GM12878 (cell line): ENCODE measurements around the gene MAPK13. TPM values are rescaled to one million over a fixed set of nuclear protein-coding genes. Genes with fewer than 3 reads are reported as not detected.

ENCODE experiments used
- ATAC-seq: fragments of 200-7000 bp; cut with Tn5 transposase; 3 replicates; pipeline ENCODE4 v1.9.1; 2020; ENCODE audit warnings: mild to moderate bottlenecking, moderate library complexity
- BruUV-seq: library from RNA; stranded (reverse); fragments of 400-500 nt; replicated peaks from 2 replicates; lab custom pipeline; 2021; lab: Mats Ljungman, UMichigan
- CTCF ChIA-PET: fragments of 300-600 bp; sonication (Branson Sonifier 250); formaldehyde crosslinking; extraction: SDS; loops from one replicate; lab custom pipeline; 2021; ENCODE audit warnings: inconsistent platforms; lab: Yijun Ruan, JAX
- POLR2A ChIA-PET: fragments of 350-600 bp; formaldehyde crosslinking; extraction: SDS; loops from one replicate; lab custom pipeline; 2021; ENCODE audit warnings: inconsistent platforms; lab: Charles Lee
- RAD21 ChIA-PET: fragments of 300-600 bp; sonication (Branson Sonifier 250); formaldehyde crosslinking; loops from one replicate; lab custom pipeline; 2023; ENCODE audit warnings: antibody characterized with exemption; ENCODE audit not compliant: unreplicated experiment; lab: Charles Lee
- SMC1A ChIA-PET: fragments of 300-600 bp; sonication (Branson Sonifier 250); formaldehyde crosslinking; loops from one replicate; lab custom pipeline; 2023; ENCODE audit not compliant: unreplicated experiment, uncharacterized antibody; lab: Charles Lee
- DNase-seq: peaks from one replicate; pipeline ENCODE4 v3.0.0-alpha.2; 2011; ENCODE audit warnings: low read depth, low spot score
- FAIRE-seq: peaks from 3 replicates; lab custom pipeline; 2011; peaks lifted over from hg19 to GRCh38; lab: Jason Lieb, UNC
- H2AFZ ChIP-seq: 2 replicates; pipeline ENCODE4 v1.6.0; 2011; ENCODE audit warnings: low read depth, low read length, control low read depth; ENCODE audit not compliant: control insufficient read depth
- H3K27ac ChIP-seq: 2 replicates; pipeline ENCODE4 v1.5.1; 2011; ENCODE audit warnings: control low read depth; ENCODE audit not compliant: control insufficient read depth, insufficient read depth
- H3K27me3 ChIP-seq, 2 experiments: replicated peaks in 1 of 2; 2 replicates each; pipeline versions ENCODE4 v1.6.0 to v1.6.1; 2011; ENCODE audit warnings: low read length in 1 of 2; ENCODE audit not compliant: control insufficient read depth in 2 of 2, insufficient read depth in 2 of 2
- H3K36me3 ChIP-seq, 2 experiments: 2 replicates each; pipeline ENCODE4 v1.5.1; 2011; ENCODE audit warnings: low read length in 1 of 2; ENCODE audit not compliant: control insufficient read depth in 2 of 2, insufficient read depth in 2 of 2
- H3K4me1 ChIP-seq: 2 replicates; pipeline ENCODE4 v1.6.1; 2011; ENCODE audit warnings: mild to moderate bottlenecking, low read length, moderate library complexity, mixed read lengths; ENCODE audit not compliant: control insufficient read depth, insufficient read depth
- H3K4me2 ChIP-seq: 2 replicates; pipeline ENCODE4 v1.6.0; 2011; ENCODE audit warnings: control low read depth; ENCODE audit not compliant: control insufficient read depth, insufficient read depth
- H3K4me3 ChIP-seq: fragments of 200-600 bp; sonication (generic); 2 replicates; pipeline ENCODE4 v1.5.1; 2016
- H3K79me2 ChIP-seq: 2 replicates; pipeline ENCODE4 v1.6.0; 2011; ENCODE audit warnings: low read length; ENCODE audit not compliant: control insufficient read depth, insufficient read depth
- H3K9ac ChIP-seq: 2 replicates; pipeline ENCODE4 v1.8.0; 2011; ENCODE audit warnings: low read length, control low read depth, mixed read lengths; ENCODE audit not compliant: control insufficient read depth, insufficient read depth
- H3K9me3 ChIP-seq: replicated peaks from 3 replicates; pipeline ENCODE4 v1.5.1; 2011; ENCODE audit warnings: mild to moderate bottlenecking, low read length; ENCODE audit not compliant: control insufficient read depth, insufficient read depth
- H4K20me1 ChIP-seq: 2 replicates; pipeline ENCODE4 v1.6.0; 2011; ENCODE audit not compliant: control insufficient read depth, insufficient read depth
- CEBPB ChIP-seq, 2 experiments: fragments of 150-350 bp in 1 of 2; IDR thresholded peaks; 2 replicates each; pipeline ENCODE4 v1.6.1; 2012 to 2014; ENCODE audit warnings: low read depth in 2 of 2, low read length in 2 of 2, borderline replicate concordance in 1 of 2, inconsistent platforms in 1 of 2
- E4F1 ChIP-seq: fragments of 450-650 bp; IDR thresholded peaks from 2 replicates; pipeline ENCODE4 v1.6.1; 2018; ENCODE audit warnings: borderline replicate concordance, mild to moderate bottlenecking; ENCODE audit not compliant: partially characterized antibody
- FOS ChIP-seq: IDR thresholded peaks from 3 replicates; pipeline ENCODE4 v1.6.1; 2011; ENCODE audit warnings: borderline replicate concordance; ENCODE audit not compliant: insufficient read length; ENCODE audit errors: extremely low read depth
- GABPA ChIP-seq: IDR thresholded peaks from 2 replicates; pipeline ENCODE4 v1.6.1; 2014; ENCODE audit warnings: antibody characterized with exemption, low read depth, mild to moderate bottlenecking, inconsistent platforms
- IRF3 ChIP-seq: fragments of 450-650 bp; IDR thresholded peaks from 2 replicates; pipeline ENCODE4 v1.6.1; 2014; ENCODE audit warnings: mild to moderate bottlenecking
- LARP7 ChIP-seq: fragments of 450-650 bp; IDR thresholded peaks from 2 replicates; pipeline ENCODE4 v1.6.1; 2017; ENCODE audit warnings: mild to moderate bottlenecking
- PBX3 ChIP-seq: IDR thresholded peaks from 2 replicates; pipeline ENCODE4 v1.6.1; 2011; ENCODE audit warnings: mild to moderate bottlenecking, low read depth, low read length, moderate library complexity; ENCODE audit not compliant: insufficient replicate concordance
- STAT1 ChIP-seq: fragments of 450-650 bp; conservative IDR thresholded peaks from 2 replicates; pipeline ENCODE4 v1.6.1; 2014; ENCODE audit warnings: antibody characterized with exemption, mild to moderate bottlenecking
- STAT3 ChIP-seq: IDR thresholded peaks from 2 replicates; pipeline ENCODE4 v1.6.1; 2011; ENCODE audit warnings: low read depth, low read length, improper control_type of control experiment
- WRNIP1 ChIP-seq: IDR thresholded peaks from 2 replicates; pipeline ENCODE4 v1.6.1; 2011; ENCODE audit warnings: low read depth, low read length, improper control_type of control experiment, borderline replicate concordance
- WGBS: methylation state at CpG from one replicate; pipeline ENCODE4 v1.1.6; 2016; ENCODE audit warnings: low lambda C conversion rate; ENCODE audit not compliant: insufficient replicate concordance, insufficient coverage; ENCODE audit errors: missing lambda C conversion rate; 5-methylcytosine and 5-hydroxymethylcytosine counted together
- in situ Hi-C: fragments of 300-500 bp; cut with MboI; formaldehyde crosslinking; loops from 9 replicates; pipeline ENCODE4 v1.14.3; 2018; ENCODE audit warnings: mixed read lengths
- intact Hi-C: fragments of 100-400 bp; cut with micrococcal nuclease; formaldehyde crosslinking; loops from one replicate; pipeline ENCODE4 v1.14.2; 2022; ENCODE audit not compliant: unreplicated experiment
- polyA plus RNA-seq, 11 experiments: library from polyadenylated mRNA; depleted of rRNA in 4 of 11; unstranded in 6 of 11; stranded (reverse) in 5 of 11; fragments of >200 nt; fragmentation: Nextera tagmentation in 4 of 11; fragmentation: Illumina TruSeq in 1 of 11; extraction: Ambion mirVana in 4 of 11; extraction: Trizol in 1 of 11; gene quantifications; 1 replicate in 1 of 11; 2 replicates in 10 of 11; pipeline versions ENCODE4 v1.2.1 to v1.2.3, GENCODE V29; 2011 to 2016; ENCODE audit warnings: inconsistent platforms in 2 of 11, missing spikeins in 2 of 11, low read depth in 1 of 11
- total RNA-seq, 4 experiments: library from RNA; depleted of rRNA in 3 of 4; stranded (reverse); fragments of >200 nt in 3 of 4; fragmentation: Illumina TruSeq in 1 of 4; extraction: Trizol in 1 of 4; gene quantifications; 2 replicates each; pipeline versions ENCODE4 v1.2.1 to v1.2.3, GENCODE V29; 2013 to 2021

The MAPK13 gene
- total and polyA plus RNA-seq, 10 of the 15 experiments (the other 5 are each of a cell fraction or from before 2014, with no cell fraction given) = 1.8 to 48.0 (median 37.5) TPM

GRCh38 chr6:36101691-36102090 lies 28.6 kb upstream of the MAPK13 start:
- RAD21 ChIA-PET = interaction anchor here (0.9 kb wide), 1 partner anchor 11 kb away, joined by 4 read pairs; no protein-coding TSS in a partner anchor
- H3K9ac ChIP-seq = no peak overlapping the region

More at GRCh38 chr6:36101691-36102090, 28.6 kb upstream of the MAPK13 start:
- POLR2A ChIA-PET = interaction anchor here (1.2 to 1.3 kb wide), 2 partner anchors 9 to 69 kb away, joined by 3 to 4 read pairs; no protein-coding TSS in a partner anchor
- peaks cover 2 to 17% of the 10 kb centered on the region in 2 experiments; a peak in 3 of 4 replicates for H3K36me3 ChIP-seq
- no peak overlapping the region for H3K27ac ChIP-seq
- in situ Hi-C loops (no loop called here), intact Hi-C loops (no loop called here)
- no peaks in the 10 kb centered on the region for H3K4me1 ChIP-seq
- DNase-seq = no peak
- no peaks in the 10 kb centered on the region for H3K79me2 ChIP-seq
- H3K4me3 ChIP-seq = no peak overlapping the region
- TF ChIP-seq WRNIP1 = no peak
- TF ChIP-seq LARP7 = no peak
- TF ChIP-seq E4F1 = no peak
- TF ChIP-seq IRF3 = no peak
- no peak for TF ChIP-seq STAT3
- no peak for TF ChIP-seq GABPA
- no peak for TF ChIP-seq STAT1
- TF ChIP-seq FOS = no peak
- no peak for TF ChIP-seq CEBPB (IDR thresholded peaks at IDR 0.05; ENCODE audit: borderline replicate concordance in 1 of 2, low read depth in 2 of 2, low read length in 2 of 2)
- TF ChIP-seq PBX3 = no peak
- TF ChIP-seq, all 136 proteins: peak for 0
- FAIRE-seq (no peak), ATAC-seq (no peak)
- Histone ChIP-seq H3K27me3 (no peaks in the 10 kb centered on the region), H2AFZ (no peak overlapping the region), H3K9me3 (no peaks in the 10 kb centered on the region), H4K20me1 (no peaks in the 10 kb centered on the region), H3K4me2 (no peak overlapping the region)
- WGBS = 97% methylated on average over 3 of the region's 3 CpGs
- SMC1A ChIA-PET = interaction anchor here (1.3 to 2.1 kb wide), 2 partner anchors 73 to 74 kb away, joined by 6 to 7 read pairs; partner anchors contain the start of gene MAPK14
- CTCF ChIA-PET = interaction anchor here (1.4 kb wide), 1 partner anchor 74 kb away, joined by 5 read pairs; the partner anchor contains the start of gene MAPK14
- BruUV-seq = no TSS peak
